ENCODE measurements around the gene TBC1D16.

TBC1D16 gene

GRCh38 chr17:80024206-80024972 lies 11.3 kb downstream of the TBC1D16 start:
- no peak for DNase-seq (ENCODE audit: low read depth)
- TF ChIP-seq CTCF (conservative IDR thresholded peaks at IDR 0.05; ENCODE audit: low read depth, low read length), result no peak

GRCh38 chr17:80023481-80024205 lies 12.0 kb downstream of the TBC1D16 start:
- no peak for TF ChIP-seq CTCF (conservative IDR thresholded peaks at IDR 0.05; ENCODE audit: low read depth, low read length)
- no peak for DNase-seq (ENCODE audit: low read depth)
- no peak overlapping the region for H3K4me3 ChIP-seq (ENCODE audit: low read length)

More at GRCh38 chr17:80024206-80024972, 11.3 kb downstream of the TBC1D16 start:
- no peak overlapping the region for H3K4me3 ChIP-seq (ENCODE audit: low read length)

- no peak for DNase-seq (ENCODE audit: low read depth)
- TF ChIP-seq CTCF (conservative IDR thresholded peaks at IDR 0.05; ENCODE audit: low read depth, low read length), result no peak
Measured at GRCh38 chr17:80021600-80021999, 14.1 kb downstream of the TBC1D16 start.

GRCh38 chr17:80018917-80019651 lies 16.6 kb downstream of the TBC1D16 start:
- H3K4me3 ChIP-seq (ENCODE audit: low read length), result no peak overlapping the region
- no peak for TF ChIP-seq CTCF (conservative IDR thresholded peaks at IDR 0.05; ENCODE audit: low read depth, low read length)

More at GRCh38 chr17:80021600-80021999, 14.1 kb downstream of the TBC1D16 start:
- no peak overlapping the region for H3K4me3 ChIP-seq (ENCODE audit: low read length)

GRCh38 chr17:80017226-80018010 lies 18.3 kb downstream of the TBC1D16 start:
- no peak for TF ChIP-seq CTCF (conservative IDR thresholded peaks at IDR 0.05; ENCODE audit: low read depth, low read length)
- no peak for DNase-seq (ENCODE audit: low read depth)
- H3K4me3 ChIP-seq (ENCODE audit: low read length), result no peak overlapping the region

More at GRCh38 chr17:80018917-80019651, 16.6 kb downstream of the TBC1D16 start:
- no peak for DNase-seq (ENCODE audit: low read depth)

Data from retinal pigment epithelial cell (primary cell).